HEK293 (cell line): ENCODE data around the gene DLK2.
"Not testable (repeated sequence)": the region's sequence is repeated elsewhere in the genome, so short reads cannot be mapped to it uniquely, and the experiment has no call there.

Experiments used
- CTCF ChIA-PET: fragments of 350-600 bp; formaldehyde crosslinking; extraction: SDS; loops from one replicate; lab custom pipeline; 2021; ENCODE audit warnings: antibody characterized with exemption; lab: Yijun Ruan, JAX
- POLR2A ChIA-PET: fragments of 300-600 bp; formaldehyde crosslinking; extraction: SDS; loops from one replicate; lab custom pipeline; 2020; ENCODE audit warnings: antibody characterized with exemption, inconsistent platforms; lab: Yijun Ruan, JAX
- H3K27ac ChIP-seq: fragments of 200-500 bp; sonication (Bioruptor generic); 2 replicates; pipeline ENCODE4 v1.5.1; 2014; ENCODE audit warnings: low read depth, low read length, control low read depth, inconsistent platforms; ENCODE audit errors: extremely low read depth
- H3K36me3 ChIP-seq, 2 experiments: fragments of 200-500 bp in 1 of 2; sonication (Bioruptor generic) in 1 of 2; 1 replicate in 1 of 2; 2 replicates in 1 of 2; pipeline ENCODE4 v1.5.1; 2014 to 2017; ENCODE audit warnings: inconsistent platforms in 2 of 2, low read length in 2 of 2; ENCODE audit not compliant: control insufficient read depth in 2 of 2, insufficient read depth in 1 of 2
- H3K4me1 ChIP-seq: fragments of 200-500 bp; sonication (Bioruptor generic); 2 replicates; pipeline ENCODE4 v1.5.1; 2014; ENCODE audit warnings: mild to moderate bottlenecking, low read length, inconsistent platforms; ENCODE audit not compliant: control insufficient read depth, insufficient read depth
- H3K4me3 ChIP-seq: 2 replicates; pipeline ENCODE4 v1.5.1; 2011; ENCODE audit warnings: low read depth, mild to moderate bottlenecking, control low read depth, low read length, moderate library complexity
- H3K9me3 ChIP-seq: fragments of 200-500 bp; sonication (Bioruptor generic); 2 replicates; pipeline ENCODE4 v1.5.1; 2014; ENCODE audit warnings: low read depth, low read length, inconsistent platforms; ENCODE audit not compliant: control insufficient read depth, insufficient read depth
- GLIS2 ChIP-seq: fragments of 450-650 bp; formaldehyde crosslinking; IDR thresholded peaks from 2 replicates; pipeline ENCODE4 v1.5.1; 2016; ENCODE audit warnings: missing biosample characterization, missing genetic modification characterization
- HOXA7 ChIP-seq: sonication (generic); formaldehyde crosslinking; IDR thresholded peaks from 2 replicates; pipeline ENCODE4 v1.8.1; 2022; ENCODE audit warnings: missing genetic modification reagents, borderline replicate concordance
- KLF7 ChIP-seq: fragments of 450-650 bp; formaldehyde crosslinking; IDR thresholded peaks from 2 replicates; pipeline ENCODE4 v1.5.1; 2016; ENCODE audit warnings: missing biosample characterization, missing genetic modification characterization, borderline replicate concordance
- PRDM1 ChIP-seq: fragments of 450-650 bp; formaldehyde crosslinking; IDR thresholded peaks from 2 replicates; pipeline ENCODE4; 2016; ENCODE audit warnings: missing biosample characterization, missing genetic modification characterization
- SCRT2 ChIP-seq: fragments of 450-650 bp; formaldehyde crosslinking; IDR thresholded peaks from 2 replicates; pipeline ENCODE4 v1.5.1; 2016; ENCODE audit warnings: missing biosample characterization, missing genetic modification characterization
- SETDB1 ChIP-seq: IDR thresholded peaks from one replicate; pipeline ENCODE4 v1.6.1; 2017; ENCODE audit warnings: mild to moderate bottlenecking, low read length, moderate library complexity, mixed read lengths; ENCODE audit not compliant: insufficient read length
- ZBTB1 ChIP-seq: fragments of 450-650 bp; formaldehyde crosslinking; IDR thresholded peaks from 2 replicates; pipeline ENCODE4 v1.5.1; 2016; ENCODE audit warnings: missing biosample characterization, missing genetic modification characterization
- ZNF112 ChIP-seq: fragments of 450-650 bp; formaldehyde crosslinking; IDR thresholded peaks from 2 replicates; pipeline ENCODE4 v1.5.0; 2017; ENCODE audit warnings: missing biosample characterization, missing genetic modification characterization
- ZNF16 ChIP-seq: fragments of 450-650 bp; formaldehyde crosslinking; IDR thresholded peaks from 2 replicates; pipeline ENCODE4 v1.5.1; 2016; ENCODE audit warnings: low read depth, missing biosample characterization, missing genetic modification characterization
- ZNF366 ChIP-seq: fragments of 450-650 bp; formaldehyde crosslinking; conservative IDR thresholded peaks from 2 replicates; pipeline ENCODE4 v1.5.1; 2016; ENCODE audit warnings: missing biosample characterization, missing genetic modification characterization
- ZNF449 ChIP-seq: fragments of 450-650 bp; formaldehyde crosslinking; IDR thresholded peaks from 2 replicates; pipeline ENCODE4 v1.5.1; 2017; ENCODE audit warnings: missing biosample characterization, mild to moderate bottlenecking, missing genetic modification characterization, moderate library complexity
- ZNF529 ChIP-seq: fragments of 450-650 bp; formaldehyde crosslinking; IDR thresholded peaks from 2 replicates; pipeline ENCODE4 v1.5.1; 2017; ENCODE audit warnings: missing genetic modification characterization, missing biosample characterization; ENCODE audit not compliant: insufficient replicate concordance
- ZNF549 ChIP-seq: fragments of 450-650 bp; IDR thresholded peaks from 2 replicates; pipeline ENCODE4 v1.5.1; 2018; ENCODE audit warnings: missing biosample characterization, missing genetic modification characterization, mild to moderate bottlenecking, inconsistent platforms, moderate library complexity
- ZNF561 ChIP-seq: fragments of 450-650 bp; IDR thresholded peaks from 2 replicates; pipeline ENCODE4 v1.5.1; 2018; ENCODE audit warnings: missing biosample characterization, missing genetic modification characterization, borderline replicate concordance
- ZNF621 ChIP-seq: fragments of 450-650 bp; formaldehyde crosslinking; IDR thresholded peaks from 2 replicates; pipeline ENCODE4 v1.5.1; 2017; ENCODE audit warnings: missing biosample characterization, missing genetic modification characterization
- ZNF623 ChIP-seq: fragments of 450-650 bp; formaldehyde crosslinking; IDR thresholded peaks from 2 replicates; pipeline ENCODE4 v1.5.1; 2016; ENCODE audit warnings: missing biosample characterization, missing genetic modification characterization
- ZNF654 ChIP-seq: fragments of 450-650 bp; formaldehyde crosslinking; IDR thresholded peaks from 2 replicates; pipeline ENCODE4 v1.5.1; 2016; ENCODE audit warnings: low read depth, missing biosample characterization, missing genetic modification characterization
- ZNF658 ChIP-seq: fragments of 450-650 bp; formaldehyde crosslinking; IDR thresholded peaks from 2 replicates; pipeline ENCODE4; 2016; ENCODE audit warnings: missing biosample characterization, missing genetic modification characterization
- ZNF701 ChIP-seq: fragments of 450-650 bp; formaldehyde crosslinking; IDR thresholded peaks from 2 replicates; pipeline ENCODE4 v1.5.1; 2016; ENCODE audit warnings: missing biosample characterization, missing genetic modification characterization
- ZNF704 ChIP-seq: fragments of 450-650 bp; formaldehyde crosslinking; IDR thresholded peaks from 2 replicates; pipeline ENCODE4 v1.5.1; 2016; ENCODE audit warnings: missing biosample characterization, missing genetic modification characterization
- ZNF707 ChIP-seq: fragments of 450-650 bp; formaldehyde crosslinking; IDR thresholded peaks from 2 replicates; pipeline ENCODE4 v1.5.1; 2016; ENCODE audit warnings: missing biosample characterization, missing genetic modification characterization
- ZNF777 ChIP-seq: fragments of 450-650 bp; formaldehyde crosslinking; IDR thresholded peaks from 2 replicates; pipeline ENCODE4 v1.5.1; 2017; ENCODE audit warnings: missing biosample characterization, missing genetic modification characterization, borderline replicate concordance
- ZSCAN23 ChIP-seq: fragments of 450-650 bp; formaldehyde crosslinking; IDR thresholded peaks from 2 replicates; pipeline ENCODE4 v1.5.1; 2016; ENCODE audit warnings: missing biosample characterization, missing genetic modification characterization
- TF ChIP-seq, protein P1 (sequence below): fragments of 450-650 bp; formaldehyde crosslinking; conservative IDR thresholded peaks from 2 replicates; pipeline ENCODE4 v1.5.1; 2016; ENCODE audit warnings: low read depth, missing biosample characterization, missing genetic modification characterization

The DLK2 gene

DNA sequence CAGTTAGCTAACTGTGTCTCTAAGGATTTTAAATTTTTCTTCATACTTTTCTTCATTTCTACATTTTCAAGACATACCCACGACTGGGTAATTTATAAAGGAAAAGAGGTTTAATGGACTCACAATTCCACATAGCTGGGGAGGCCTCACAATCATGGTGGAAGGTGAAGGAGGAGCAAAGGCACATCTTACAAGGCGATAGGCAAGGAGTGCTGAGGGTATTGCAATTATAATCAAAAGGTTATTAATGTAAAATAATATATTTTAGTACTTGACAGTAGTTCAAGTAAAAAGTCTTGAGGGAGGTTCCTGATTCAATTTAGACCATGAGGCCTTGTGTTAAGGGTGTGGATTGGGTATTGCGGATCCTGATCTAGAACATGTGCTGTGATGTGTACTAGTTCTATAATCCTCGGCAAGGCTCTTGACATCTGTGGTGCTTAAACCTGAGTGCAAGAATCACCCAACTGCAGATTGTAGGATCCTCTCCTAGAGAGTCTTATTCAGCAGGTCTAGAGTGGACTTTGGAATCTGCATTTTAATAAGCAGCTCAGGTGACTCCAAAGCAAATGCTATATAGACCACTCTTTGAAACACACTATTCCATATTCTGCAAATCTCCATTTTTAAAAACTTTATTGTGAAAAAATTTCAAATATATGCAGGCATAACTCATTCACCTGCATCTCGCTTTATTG lies 35.2 kb downstream of the DLK2 start (continued):
- TF ChIP-seq ZNF623 (tag by site-specific recombination) = no peak
- no peak for TF ChIP-seq ZNF16 (tag by site-specific recombination)
- no peak for TF ChIP-seq SETDB1
- TF ChIP-seq GLIS2 (tag by site-specific recombination) = no peak
- no peak for TF ChIP-seq ZNF704 (tag by site-specific recombination)
- no peak for TF ChIP-seq ZNF777 (tag by site-specific recombination)
- TF ChIP-seq, protein P1, sequence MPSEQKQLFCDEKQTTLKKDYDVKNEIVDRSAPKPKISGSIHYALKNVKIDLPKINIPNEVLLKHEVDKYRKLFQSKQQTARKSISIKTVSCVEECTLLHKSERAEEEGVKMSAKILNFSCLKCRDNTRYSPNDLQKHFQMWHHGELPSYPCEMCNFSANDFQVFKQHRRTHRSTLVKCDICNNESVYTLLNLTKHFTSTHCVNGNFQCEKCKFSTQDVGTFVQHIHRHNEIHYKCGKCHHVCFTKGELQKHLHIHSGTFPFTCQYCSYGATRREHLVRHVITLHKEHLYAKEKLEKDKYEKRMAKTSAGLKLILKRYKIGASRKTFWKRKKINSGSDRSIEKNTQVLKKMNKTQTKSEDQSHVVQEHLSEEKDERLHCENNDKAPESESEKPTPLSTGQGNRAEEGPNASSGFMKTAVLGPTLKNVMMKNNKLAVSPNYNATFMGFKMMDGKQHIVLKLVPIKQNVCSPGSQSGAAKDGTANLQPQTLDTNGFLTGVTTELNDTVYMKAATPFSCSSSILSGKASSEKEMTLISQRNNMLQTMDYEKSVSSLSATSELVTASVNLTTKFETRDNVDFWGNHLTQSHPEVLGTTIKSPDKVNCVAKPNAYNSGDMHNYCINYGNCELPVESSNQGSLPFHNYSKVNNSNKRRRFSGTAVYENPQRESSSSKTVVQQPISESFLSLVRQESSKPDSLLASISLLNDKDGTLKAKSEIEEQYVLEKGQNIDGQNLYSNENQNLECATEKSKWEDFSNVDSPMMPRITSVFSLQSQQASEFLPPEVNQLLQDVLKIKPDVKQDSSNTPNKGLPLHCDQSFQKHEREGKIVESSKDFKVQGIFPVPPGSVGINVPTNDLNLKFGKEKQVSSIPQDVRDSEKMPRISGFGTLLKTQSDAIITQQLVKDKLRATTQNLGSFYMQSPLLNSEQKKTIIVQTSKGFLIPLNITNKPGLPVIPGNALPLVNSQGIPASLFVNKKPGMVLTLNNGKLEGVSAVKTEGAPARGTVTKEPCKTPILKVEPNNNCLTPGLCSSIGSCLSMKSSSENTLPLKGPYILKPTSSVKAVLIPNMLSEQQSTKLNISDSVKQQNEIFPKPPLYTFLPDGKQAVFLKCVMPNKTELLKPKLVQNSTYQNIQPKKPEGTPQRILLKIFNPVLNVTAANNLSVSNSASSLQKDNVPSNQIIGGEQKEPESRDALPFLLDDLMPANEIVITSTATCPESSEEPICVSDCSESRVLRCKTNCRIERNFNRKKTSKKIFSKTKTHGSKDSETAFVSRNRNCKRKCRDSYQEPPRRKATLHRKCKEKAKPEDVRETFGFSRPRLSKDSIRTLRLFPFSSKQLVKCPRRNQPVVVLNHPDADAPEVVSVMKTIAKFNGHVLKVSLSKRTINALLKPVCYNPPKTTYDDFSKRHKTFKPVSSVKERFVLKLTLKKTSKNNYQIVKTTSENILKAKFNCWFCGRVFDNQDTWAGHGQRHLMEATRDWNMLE (tag by site-specific recombination) = no peak
- no peak for TF ChIP-seq SCRT2 (tag by site-specific recombination)
- TF ChIP-seq PRDM1 = no peak
- TF ChIP-seq KLF7 (tag by site-specific recombination) = no peak

- ChIA-PET CTCF (no interaction called here), POLR2A (interaction anchor here (0.6 to 2.1 kb wide), 2 partner anchors 10 to 646 kb away, joined by 4 to 8 read pairs; partner anchors contain the start of gene ABCC10)
- H3K4me1 ChIP-seq = no peaks in the 10 kb centered on the region
- TF ChIP-seq ZNF701 (tag by site-specific recombination) (no peak), ZSCAN23 (tag by site-specific recombination) (no peak), HOXA7 (no peak), ZBTB1 (tag by site-specific recombination) (no peak), ZNF112 (tag by site-specific recombination) (no peak), ZNF621 (tag by site-specific recombination) (no peak), ZNF366 (tag by site-specific recombination) (no peak), ZNF654 (tag by site-specific recombination) (no peak), ZNF561 (tag by site-specific recombination) (no peak), ZNF658 (no peak), ZNF449 (no peak), ZNF529 (tag by site-specific recombination) (no peak), ZNF707 (tag by site-specific recombination) (no peak), ZNF549 (tag by site-specific recombination) (no peak)
- no peak overlapping the region for H3K4me3 ChIP-seq
- H3K9me3 ChIP-seq = no peaks in the 10 kb centered on the region
- H3K36me3 ChIP-seq = no peaks in the 10 kb centered on the region
- no peak overlapping the region for H3K27ac ChIP-seq
Observed at GRCh38 chr6:43416935-43417334, 38.4 kb downstream of the DLK2 start.

DNA sequence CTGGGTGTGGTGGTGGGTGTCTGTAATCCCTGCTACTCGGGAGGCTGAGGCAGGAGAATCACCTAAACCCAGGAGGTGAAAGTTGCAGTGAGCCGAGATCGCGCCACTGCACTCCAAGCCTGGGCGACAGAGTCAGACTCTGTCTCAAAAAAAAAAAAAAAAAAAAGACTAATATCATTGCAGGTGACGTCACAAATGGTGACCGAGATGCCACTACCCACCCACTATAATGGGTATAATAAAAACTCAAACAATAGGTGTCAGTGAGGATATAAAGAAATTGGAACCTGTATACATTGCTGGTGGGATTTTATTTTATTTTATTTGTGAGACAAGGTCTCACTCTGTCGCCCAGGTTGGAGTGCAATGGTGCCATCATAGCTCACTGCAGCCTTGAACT lies 40.1 kb downstream of the DLK2 start:
- H3K9me3 ChIP-seq, H3K27ac ChIP-seq, H3K4me1 ChIP-seq, H3K36me3 ChIP-seq, CTCF ChIA-PET, H3K4me3 ChIP-seq: not testable (repeated sequence)
- POLR2A ChIA-PET = interaction anchor here (0.5 to 1.2 kb wide), 3 partner anchors 12 to 321 kb away, joined by 3 to 6 read pairs (median 4); partner anchors contain the start of gene ABCC10
